NCI-H524 treated with DMSO at 0.1 percent for 48 hours (cell line): ENCODE measurements around the gene SLIT3.

ENCODE experiments used
- DNase-seq: peaks from one replicate; lab custom pipeline; 2025; lab: John Stamatoyannopoulos, UW

SLIT3 gene

GRCh38 chr5:168992687-168993086 lies 308.3 kb downstream of the SLIT3 start:
- no peak for DNase-seq

DNA sequence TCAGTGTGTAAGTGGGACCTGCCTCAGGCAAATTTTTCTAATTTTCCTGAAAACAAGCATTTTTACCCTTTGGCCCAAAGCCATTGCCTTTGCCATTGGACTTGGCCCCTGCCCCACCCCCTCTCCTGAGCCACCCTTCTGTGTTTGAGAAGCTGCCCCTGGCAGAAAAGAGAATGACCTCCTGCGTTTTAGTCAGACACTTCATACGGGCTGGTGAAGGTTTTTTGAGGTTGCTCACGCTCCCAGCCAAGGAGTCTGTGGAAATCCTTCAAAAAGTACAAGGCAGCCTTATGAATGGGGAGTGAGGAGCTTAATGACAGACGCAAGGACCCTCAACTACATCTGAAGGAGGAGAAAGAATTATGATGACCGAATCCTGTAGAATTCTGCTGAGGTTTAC lies 308.9 kb downstream of the SLIT3 start:
- no peak for DNase-seq

GRCh38 chr5:168991311-168991710 lies 309.6 kb downstream of the SLIT3 start:
- no peak for DNase-seq

DNA sequence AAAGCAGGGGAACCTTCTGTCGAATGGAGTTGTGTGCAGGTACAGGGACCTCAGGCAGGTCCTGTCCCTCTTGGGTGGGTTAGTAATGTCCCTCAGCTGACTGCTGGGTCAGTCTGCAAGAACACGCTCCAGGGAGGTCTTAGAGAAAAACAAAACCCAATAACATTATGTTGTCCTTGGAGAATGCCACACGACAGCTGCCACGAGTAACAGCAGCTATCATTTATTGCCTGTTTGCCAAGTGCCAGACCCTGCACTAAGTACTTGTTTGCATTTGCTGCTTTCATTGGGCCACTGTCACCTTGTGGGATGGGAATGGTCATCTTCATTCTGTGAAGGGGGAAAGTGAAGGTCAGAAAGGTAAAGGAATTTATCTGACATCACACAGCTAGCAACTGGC lies 310.3 kb downstream of the SLIT3 start:
- no peak for DNase-seq

- DNase-seq: no peak
Measured at GRCh38 chr5:168989731-168990505, 311.0 kb downstream of the SLIT3 start.

DNA sequence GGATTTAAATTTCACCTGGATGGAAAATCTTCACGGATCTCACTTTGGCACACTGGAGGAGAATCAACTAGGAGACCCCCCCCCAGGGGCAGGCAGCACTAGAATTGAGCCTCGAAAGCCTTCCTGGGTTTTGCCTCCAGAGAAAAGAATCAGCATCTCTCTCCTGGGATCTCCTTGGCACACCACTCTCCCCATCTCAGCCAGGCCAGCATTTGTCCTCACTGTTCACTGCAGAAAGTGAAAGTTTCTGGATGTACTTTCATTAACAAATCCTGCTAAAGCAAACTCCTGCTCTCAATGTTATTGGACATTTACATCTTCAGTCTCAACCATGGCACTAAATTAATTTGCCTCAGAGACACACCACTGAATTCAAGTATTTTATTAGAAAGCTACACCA lies 312.2 kb downstream of the SLIT3 start:
- DNase-seq: no peak

DNA sequence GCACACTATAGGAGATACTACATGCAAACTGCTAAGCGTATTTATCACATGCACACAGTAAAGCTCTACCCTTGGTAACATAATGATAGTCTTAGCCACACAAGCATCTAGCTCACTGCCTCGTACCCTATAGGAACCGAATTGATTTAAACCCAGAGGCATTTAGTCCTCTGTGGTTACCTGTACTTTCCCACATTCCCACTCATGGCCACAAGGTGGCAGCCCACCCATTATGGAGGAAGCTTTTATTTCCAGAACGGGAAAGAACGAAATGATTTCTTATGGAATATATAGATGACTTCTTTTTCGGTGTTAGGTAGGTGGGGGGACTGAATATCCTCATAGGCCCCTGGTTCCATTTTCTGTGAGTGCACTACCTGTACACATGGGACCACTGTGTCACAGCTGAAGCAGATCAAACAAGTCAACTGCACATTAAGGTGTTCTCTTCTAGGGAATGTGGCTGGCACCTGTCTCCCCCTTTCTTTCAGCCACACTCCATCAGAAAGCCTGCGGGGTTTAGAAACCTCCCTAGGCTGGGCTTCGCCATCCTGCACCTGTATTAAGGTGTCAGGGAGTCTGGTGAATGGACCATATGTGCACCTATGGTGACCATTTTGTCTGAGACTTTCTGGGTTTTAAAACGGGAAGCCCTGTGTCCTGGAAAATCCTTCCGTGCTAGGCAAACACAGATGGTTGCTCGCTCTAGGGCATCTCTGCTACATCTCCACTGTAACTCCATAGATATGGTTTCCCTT lies 313.2 kb downstream of the SLIT3 start:
- no peak for DNase-seq

DNA sequence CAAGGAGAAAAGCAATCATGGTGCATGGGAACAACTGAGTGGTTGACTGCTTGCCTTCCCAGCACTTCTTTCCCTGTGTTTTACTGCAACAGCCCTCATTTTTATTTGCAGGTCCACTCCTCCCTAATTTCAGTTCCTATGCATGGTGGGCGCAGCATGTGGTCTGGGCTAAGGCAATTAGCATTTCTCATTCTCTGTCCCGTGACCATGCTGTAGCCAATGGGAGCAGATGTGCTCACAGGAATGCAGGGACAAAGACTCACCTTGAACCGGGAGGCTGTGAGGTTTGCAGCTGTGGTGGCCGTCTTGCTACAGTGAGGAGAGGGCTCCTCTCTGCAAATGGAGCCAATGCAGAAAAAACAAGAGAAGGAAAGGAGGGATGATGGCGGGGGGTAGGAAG lies 315.5 kb downstream of the SLIT3 start:
- DNase-seq: no peak

GRCh38 chr5:168984135-168984675 lies 316.7 kb downstream of the SLIT3 start:
- no peak for DNase-seq

DNA sequence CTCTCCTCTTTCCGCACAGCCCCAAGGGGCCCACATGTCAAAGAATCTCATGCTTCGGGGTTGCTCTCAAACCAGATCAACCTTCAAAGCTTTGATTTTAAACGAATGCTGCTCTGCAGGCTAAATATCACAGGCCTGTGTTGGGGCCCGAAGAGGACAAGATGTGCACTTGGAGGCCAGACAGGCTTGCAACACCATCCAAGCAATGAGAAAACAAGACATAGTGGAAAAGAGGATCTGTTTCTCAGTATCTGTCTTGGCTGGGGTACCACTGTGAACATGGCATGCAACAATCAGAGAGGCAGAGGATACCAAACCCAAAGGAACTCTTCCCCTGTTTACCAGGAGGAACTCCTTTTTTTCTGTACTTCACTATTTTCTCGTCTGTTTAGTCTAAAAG lies 321.8 kb downstream of the SLIT3 start:
- DNase-seq: no peak

DNA sequence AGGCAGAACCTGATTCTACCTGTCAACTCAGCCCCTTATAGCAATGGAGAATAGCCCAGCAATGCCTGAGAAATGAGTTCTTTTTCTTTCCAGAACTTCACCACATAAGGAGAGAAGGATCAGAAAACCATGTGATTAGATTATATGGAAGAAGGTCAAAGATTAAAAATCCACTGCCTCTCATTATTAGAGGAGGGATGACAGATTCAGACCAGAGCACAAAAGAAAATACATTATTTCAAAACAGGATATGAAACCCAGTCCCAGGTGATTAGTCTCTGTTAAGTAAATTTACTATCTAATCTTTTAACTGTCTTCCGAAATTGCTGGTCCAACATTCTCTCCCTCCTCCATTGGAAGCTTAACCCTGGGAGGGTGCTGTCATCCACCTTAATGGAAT lies 322.4 kb downstream of the SLIT3 start:
- no peak for DNase-seq

GRCh38 chr5:168978015-168978414 lies 322.9 kb downstream of the SLIT3 start:
- no peak for DNase-seq

DNA sequence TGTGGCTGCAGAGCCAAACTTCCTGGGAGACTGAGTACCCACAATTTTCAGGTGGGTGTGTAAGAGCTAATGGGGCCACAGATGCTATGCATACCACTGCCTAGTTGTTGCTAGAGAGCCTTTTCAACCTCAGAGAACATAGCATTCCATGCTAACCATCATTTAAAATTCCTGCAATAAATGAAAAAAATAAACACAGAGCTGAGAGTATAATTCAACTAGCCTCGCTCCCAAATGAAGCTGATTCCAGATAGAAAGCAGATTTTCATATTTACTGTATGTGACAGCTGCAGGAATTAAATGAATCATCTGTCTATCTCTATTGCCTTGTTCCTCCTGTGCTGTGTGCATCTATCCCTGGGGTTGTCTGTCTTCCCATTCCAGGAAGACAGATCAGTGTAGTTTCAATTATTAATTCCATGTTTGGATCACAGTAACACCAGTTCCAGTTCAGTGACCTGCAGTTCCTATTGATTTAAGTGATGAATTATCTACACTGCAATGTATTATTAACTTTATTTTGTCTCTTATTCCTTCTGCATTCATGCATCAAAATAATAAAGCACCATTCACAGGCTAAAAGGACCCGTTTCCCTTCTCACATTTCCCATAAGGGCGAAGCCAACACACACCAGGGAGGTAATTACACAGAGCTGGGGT lies 324.5 kb downstream of the SLIT3 start:
- no peak for DNase-seq

DNA sequence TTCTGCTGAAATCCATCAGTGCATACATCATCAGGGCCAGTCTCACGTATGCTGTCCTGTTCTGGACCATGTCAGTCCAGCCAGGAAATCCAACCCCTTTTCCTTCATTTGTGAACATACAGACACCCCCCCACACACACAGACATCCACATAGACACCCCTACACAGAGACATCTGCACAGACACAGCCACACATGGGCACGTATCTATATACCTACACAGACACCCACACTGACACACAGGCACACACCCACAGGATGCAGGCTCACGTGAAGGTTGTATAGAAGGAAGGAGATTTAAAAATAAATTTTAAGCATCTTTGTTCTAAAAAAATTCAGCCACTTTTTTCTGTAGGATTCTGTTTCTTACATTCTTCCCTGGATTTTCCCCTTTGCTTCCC lies 325.6 kb downstream of the SLIT3 start:
- DNase-seq: no peak

DNA sequence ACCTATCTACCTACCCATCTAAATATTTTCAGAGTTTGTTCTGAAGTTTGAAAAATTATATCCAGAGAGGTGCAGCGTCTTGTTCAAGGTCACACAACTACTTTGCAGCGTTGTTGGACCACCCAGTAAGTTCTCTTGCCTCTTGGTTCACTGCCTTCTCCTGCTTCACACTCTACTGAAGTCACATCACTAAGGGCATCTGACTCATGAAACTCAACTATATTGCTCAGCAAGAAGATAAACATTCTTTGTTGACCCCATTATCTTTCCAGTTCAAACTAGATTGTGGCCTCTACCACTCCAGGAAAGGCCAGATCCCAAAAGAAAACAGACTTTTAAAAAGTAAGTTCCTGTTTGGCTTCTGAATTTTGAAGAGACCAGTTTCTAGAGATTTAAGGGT lies 326.9 kb downstream of the SLIT3 start:
- no peak for DNase-seq

DNA sequence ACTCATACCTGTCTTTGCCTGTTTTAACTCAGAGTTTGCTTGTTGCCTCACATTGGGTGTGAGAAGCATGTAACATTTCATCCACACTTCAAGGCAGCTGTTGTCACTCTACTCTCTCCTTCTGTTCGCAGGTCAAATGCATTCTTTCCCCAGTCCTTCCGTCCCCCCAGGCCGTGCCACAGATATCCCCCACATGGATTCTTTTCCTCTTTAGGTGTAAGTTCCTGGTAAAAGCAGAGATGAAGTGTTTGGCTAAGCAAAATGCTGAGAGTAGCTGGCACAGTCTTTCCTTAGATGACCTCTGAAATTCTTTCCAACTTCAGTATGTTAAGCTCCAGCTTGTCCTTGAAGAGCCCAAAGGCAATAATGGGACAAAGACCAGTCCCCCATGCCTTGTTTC lies 328.2 kb downstream of the SLIT3 start:
- DNase-seq: no peak

DNA sequence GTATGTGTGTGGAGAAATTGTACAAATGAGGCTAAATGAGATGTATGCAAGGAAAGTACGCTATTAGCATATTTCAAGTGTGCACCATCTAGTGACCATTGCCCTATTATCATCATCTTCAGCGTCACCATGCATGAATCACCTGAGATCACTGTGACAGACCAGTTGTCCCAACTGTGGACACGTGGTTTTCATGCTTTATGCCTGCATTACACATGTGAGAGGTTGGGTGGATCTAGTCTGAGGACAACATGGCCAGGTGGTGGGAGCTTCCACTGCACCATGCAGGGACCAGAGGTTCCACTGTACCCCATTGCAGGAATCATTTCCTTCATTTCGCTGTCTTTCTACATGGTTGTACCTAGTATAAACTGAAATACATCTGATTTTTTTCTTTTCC lies 329.8 kb downstream of the SLIT3 start:
- no peak for DNase-seq

- DNase-seq: no peak
Measured at GRCh38 chr5:168969326-168969886, 331.5 kb downstream of the SLIT3 start.

DNA sequence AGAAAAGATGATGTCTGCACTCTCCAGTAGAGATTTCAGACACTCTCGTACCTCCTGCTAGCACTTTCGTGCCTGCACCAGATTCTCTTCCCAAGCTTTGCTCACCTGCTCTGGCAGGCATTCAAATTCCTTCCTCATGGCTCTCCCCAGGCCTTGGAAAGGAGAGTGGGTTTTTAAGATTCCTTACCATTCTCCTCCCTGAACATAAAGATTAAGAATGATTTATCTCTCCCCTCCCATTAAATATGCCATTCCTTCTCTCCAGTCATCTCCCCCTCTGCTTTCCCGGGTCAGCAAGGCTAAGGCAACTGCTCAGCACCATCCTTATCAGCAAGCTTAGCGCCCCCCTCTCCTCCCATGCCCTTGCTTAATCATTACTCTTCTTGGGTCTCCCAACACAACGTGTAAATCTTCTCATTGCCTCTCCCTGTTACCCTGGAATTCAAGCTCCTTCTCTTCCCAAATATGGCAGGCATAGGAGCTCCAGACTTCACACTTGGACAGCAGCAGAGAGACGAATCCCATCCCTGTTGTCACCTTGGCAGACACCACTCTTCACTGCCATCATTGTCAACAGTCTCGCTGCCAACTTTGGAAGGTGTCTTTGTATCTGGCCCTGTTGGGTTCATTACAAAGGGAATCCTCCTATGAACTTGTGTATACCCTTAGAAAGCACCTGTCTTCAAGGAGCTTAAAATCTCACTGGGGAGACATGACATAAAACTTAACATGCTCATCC lies 332.9 kb downstream of the SLIT3 start:
- no peak for DNase-seq

DNA sequence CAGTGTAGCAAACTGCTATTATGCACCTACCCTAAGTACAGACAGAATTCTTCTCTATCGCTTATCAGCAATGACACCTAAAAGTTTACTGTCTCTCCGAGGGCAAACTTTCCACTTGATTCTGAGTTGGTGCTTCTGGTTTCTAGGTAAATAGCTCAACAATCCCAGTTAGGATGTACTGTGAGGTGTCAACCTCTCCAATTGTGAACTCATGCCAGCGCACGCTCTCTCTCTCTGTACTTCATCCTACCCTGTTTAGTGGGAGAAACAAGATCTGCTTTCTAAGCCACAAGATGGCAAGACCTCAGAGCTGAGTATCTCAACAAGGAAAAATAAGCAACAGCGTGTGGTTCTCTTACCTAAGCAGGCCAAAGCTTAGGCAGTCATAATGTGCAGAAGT lies 335.3 kb downstream of the SLIT3 start:
- no peak for DNase-seq

DNA sequence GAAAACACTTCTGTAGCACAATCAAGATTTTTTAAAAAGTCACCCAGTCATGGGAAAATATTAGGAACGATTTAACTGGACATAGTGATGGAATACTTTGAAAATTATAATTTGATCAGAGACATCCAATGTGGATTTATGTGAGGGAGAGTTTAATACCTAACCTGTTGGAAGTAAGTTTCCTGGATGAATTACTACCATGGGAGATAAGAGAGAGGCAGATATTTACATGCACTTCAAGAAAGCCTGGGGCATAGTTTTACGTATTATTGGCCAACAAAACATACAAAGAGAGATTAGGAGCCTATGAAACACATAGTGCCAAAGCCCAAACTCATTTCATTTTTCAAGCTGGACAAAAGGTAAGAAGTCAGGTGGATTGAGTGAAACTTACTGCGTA lies 336.8 kb downstream of the SLIT3 start:
- DNase-seq: no peak

GRCh38 chr5:168962306-168962705 lies 338.6 kb downstream of the SLIT3 start:
- DNase-seq: no peak
